Stimulated activated CD8-positive, alpha-beta memory T cell treated with anti-CD3 and anti-CD28 coated beads, Interleukin-4, amount 100 ng/mL, for 48 hours (primary cell): ENCODE results near the gene TIMM17B.

Experiments
- DNase-seq: peaks from one replicate; pipeline ENCODE4 v3.0.0-alpha.2; 2020

Gene TIMM17B

DNA sequence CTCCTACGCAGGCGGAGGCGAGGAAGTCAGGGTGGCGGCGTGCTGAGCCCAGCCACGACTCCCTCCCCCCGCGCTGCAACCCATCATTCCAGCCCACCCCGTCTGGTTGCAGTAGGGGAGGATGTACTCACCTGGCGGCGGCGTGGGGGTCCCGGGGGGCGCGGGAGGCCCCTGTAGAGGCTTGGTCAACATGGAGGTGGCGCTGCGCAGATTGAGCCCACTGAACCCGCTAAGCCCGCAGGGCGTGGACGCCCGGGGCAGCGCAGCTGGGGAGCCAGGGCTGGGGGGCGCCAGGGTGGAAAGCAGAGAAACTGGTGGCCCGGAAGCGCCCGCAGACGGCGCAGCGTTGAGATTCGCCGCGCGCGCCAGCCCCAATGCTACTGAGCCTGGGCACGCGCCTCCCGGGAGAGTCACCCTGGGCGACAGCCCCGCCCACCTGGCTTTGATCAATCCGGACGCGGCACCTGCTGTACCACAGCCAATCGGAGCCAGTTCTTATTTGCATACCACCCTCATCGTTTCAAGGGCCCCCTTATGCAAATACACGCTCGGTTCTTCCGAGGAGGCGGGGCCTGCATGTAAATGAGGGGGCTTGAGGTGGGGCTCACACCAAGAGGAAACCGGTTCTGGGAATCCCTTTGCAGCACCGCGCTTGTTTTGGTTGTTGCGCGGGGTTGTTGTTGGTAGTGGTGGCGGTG lies 21.2 kb upstream of the TIMM17B start, which contains the start of gene PIM2:
Gene PIM2, minus strand, starts transcription at position 382 of the 698 bp plus-strand sequence. Its CDS starts 190 bp downstream, at position 192.
- DNase-seq = peak; percentile 90

DNA sequence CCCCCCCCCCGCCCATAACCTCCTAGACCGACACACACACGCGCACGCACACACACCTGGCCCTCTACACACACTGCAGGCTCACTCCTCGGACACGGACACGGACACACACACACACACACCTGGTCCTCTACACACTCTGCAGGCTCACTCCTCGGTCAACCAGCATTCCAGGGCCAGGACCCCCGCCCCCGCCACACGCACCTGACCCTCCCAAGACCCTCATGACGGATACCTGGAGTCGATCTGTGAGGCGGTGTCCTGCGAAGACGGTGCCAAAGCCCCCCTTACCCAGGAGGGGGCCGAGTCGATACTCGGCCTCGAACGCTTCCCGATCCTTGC lies 20.7 kb upstream of the TIMM17B start:
- no peak for DNase-seq

DNA sequence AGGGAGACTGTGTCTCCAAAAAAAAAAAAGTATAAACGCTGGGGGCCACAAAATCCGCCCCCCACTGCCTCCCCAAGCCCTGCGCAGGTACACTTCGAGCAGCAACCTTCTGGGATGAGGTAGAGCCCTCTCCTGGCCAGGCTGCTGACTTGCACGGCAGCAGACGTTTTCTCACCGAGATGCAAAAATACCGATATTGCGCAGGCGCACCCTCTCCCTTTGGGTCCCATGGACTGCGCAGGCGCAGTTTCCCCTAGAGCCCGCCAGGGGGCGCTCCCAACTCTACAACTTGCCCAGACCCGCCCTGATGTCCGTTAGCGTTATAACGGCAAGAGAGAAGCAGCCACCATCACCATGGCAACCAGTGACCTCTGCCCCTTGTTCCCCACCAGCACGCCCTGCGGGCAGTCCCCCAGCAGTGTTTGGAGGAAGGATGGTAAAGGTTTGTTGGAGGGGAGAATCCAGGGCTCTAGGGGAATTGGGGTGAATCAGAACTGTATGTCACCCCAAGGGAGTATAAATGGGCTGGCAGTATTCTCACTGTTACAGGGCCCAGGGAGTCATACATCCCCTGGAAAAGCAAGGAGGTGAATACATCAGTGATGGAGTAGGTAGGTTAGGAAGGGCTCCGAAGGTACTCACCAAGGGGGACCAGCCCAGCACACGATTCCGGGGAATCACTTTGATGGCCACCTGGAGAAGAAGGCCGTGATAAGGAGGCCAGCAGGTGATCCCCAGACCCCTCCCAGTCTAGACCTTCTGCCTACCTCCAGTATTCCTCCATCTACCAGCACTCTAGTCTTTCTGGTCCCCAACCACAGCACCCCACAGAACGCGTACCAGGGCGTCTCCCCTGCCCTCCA lies 19.8 kb upstream of the TIMM17B start:
- peak; percentile 87 for DNase-seq

DNA sequence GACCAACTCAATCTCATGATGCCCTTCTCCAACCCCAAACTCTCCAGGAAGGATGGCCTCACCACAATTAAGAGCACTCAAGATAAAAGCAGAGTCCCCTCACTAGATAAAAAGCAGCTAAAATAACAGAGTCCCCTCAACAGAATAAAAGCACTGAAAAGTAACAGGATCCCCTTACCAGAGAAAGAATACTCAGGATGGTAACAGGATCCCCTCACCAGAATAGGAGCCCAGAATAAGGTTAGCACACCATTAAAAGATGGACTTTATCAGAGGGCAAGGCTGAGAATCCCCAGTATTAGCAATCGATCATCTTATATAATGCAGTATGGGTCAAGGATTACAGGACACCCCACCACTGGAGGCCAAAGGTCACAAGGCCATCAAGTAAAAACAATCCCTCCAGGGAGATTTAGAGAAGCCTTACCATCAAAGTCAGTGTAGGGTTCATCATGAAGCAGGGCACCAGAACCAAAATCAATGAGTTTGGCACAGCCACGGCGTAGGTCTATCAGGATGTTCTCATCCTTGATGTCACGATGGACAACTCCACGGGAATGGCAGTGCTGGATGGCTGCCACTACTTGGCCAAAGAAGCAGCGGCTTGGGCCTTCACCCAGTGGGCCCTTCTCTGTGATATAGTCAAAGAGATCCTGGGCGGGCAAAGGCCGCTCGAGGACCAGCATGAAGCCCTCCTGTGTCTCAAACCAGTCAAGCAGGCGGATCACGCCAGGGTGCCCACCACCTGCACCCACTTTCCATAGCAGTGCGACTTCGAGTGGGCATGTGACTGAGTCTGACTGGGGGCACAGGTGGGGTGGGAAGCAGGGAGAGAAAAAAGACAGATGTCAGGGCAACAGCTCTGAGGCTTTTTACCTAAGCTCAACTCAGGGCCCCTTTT lies 17.3 kb upstream of the TIMM17B start:
- no peak for DNase-seq

DNA sequence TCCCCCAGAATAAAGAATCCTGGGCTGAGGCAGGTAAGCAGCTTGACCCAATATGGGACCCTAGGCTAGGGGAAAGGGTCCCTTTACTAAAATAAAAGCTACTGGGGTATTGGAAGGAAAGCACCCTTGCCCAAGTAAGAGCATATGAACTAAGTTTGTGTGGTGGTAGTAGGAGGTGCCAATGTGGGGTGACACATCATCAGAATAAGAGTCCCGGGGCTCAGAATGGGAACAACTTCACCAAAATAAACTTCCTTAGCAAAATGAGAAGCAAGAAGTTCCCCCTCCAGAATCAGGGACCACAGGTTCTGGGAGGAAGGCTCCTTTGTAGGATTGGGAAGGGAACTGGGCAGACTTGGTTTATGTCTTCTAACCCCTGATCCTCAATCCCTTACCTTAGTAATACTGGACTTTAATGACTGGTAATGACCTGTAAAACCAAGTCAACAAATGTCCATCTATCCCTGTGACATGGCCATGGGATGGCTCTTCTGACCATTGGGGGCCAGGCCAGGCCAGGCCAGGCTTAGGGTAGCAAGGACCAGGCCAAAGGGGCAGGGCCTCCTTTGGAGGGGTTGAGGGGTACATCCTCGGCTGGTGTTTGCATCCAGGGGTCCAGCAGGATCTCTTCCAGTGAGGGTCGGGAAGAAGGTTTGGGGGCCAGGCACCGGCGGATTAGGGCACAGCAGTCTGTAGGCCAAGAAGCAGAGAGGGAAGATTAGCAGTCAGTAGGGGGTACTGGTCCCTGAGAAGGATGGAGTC lies 16.2 kb upstream of the TIMM17B start:
- no peak for DNase-seq

DNA sequence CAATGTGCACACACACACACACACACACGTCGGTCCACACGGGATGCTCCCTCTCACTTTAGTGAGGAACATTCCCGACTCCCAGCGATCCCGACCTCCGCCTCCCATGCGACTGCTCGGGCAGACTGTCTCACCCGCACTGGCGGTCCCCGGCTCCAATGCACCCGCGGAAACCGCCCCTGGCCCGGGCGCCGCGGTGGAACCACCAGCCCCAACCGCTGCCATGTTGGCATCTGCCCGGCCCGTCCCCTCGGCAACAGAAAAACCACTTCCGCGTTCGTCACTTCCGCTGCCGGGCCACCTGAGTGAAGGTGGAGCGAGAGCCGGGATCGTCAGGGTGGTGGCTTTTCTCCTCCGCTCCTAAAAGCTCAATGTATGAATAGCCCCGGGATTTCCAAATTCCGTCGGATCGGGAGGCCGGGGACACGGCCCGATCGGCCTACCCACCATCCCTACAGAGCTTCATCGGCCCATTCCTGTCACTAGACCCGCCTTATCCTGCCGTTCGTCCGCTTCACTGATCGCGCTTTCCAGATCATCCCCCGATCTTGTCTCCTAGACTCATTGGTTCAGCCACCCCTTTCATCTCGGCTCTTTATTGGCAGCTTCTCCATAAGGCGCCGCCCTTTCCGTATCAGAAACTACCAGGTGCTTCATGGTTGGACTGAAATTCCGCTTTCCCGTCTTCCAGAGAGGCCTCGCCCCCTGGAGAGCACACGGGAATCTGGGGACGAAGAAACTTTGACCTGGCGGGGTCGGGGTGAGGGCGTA lies 14.0 kb upstream of the TIMM17B start, which contains the start of gene SLC35A2:
Gene SLC35A2, minus strand, starts transcription at position 235 of the 771 bp plus-strand sequence. Its CDS starts 10 bp downstream, at position 225.
- DNase-seq = peak; percentile 93

DNA sequence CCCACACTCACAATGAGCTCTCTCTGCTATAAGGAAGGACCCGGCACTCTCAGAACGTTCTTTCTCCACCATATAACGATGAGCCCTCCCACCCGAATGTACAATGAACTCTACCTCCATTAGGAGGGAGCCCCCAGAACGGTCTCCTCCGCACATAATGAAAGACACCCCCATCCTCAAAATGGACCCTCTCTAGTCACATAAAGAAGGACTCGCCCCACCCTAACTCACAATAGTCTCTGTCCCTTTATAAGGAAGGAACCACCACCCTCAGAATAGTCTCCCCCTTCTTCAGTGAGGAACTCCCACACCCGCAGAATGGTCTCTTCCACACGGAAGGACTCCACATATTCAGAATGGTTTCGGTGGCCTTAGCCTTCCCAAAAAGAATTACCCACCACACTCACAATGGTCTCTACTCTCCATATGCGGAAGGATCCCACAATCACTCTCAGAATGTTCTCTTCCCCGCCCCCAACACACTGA lies 13.4 kb upstream of the TIMM17B start:
- DNase-seq = no peak

DNA sequence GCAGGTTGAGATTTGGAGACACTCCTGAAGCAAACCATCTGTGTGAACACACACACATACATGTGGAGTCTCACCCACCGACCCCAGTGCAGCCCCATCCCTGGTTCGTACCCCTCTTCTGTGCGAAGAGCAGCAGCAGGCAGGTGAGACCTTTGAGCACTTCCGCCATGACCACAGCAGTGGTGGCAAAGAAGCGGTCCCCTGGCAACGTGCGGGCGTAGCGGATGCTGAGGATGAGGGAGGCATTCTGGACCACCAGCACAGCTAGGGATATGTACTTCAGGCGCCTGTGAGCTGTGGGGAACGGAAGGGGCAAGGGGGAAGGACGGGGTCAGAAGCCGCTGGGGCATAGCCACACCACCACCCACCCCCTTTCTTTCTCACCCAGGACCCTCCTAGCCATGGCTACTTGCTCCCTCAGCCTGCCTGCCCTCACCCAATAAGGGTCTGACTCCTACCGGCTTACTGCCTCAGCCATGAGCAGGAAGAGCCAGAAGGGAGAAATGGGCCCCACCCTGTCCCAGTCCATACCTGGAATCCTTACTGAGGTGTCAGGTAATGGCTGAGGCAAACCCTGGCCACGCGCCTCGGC lies 12.2 kb upstream of the TIMM17B start:
- no peak for DNase-seq

DNA sequence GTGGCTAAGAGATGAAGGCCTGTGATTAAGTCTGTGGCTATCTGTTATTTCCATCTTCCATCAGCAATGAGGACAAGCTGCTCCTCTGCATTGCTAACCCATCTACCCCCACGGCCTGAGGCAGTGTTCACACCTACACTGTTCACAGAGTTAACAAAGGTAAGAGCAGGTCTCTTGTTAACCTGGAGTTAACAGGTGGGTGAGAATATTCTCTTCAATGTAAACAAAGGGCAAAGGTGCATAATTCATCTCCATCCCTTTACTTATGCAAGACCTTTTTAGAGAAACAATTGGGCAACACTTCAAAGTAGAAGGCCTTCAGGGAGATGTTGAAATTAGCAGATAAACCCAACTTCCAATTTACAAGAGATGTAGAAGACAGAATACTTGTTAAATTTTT lies 11.0 kb upstream of the TIMM17B start:
- DNase-seq = no peak

DNA sequence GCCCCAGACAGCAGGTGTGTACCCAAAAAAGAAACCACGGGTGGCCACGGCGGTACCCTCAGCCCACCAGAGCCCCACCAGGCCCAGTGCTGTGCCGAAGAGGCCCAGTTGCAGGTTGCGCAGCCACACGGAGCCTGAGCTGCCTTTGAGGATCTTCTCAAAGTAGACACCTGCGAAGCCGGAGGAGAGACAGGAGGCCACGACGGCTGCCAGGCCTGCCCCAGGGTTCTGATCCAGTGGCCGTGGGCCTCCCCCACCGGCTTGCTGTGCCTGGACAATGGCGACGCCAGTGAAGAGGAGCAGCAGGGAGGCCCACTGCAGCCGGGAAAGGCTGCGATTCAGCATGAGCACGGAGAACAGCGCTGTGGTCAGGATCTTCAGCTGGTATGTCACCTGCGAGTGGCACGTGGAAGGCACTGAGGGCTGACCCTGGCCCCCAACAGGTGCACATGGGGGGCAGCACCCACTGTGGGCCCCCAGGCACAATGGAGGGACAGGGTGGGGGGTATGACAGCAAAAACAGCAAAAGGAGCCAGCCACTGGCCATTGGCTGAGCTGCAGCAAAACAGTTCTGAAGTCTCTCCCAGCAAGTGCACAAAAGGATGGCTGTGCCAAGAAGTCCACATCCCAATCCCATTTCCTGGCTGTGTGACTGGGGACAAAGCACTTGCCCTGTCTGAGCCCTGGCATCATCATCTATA lies 7.7 kb upstream of the TIMM17B start:
- DNase-seq = no peak

DNA sequence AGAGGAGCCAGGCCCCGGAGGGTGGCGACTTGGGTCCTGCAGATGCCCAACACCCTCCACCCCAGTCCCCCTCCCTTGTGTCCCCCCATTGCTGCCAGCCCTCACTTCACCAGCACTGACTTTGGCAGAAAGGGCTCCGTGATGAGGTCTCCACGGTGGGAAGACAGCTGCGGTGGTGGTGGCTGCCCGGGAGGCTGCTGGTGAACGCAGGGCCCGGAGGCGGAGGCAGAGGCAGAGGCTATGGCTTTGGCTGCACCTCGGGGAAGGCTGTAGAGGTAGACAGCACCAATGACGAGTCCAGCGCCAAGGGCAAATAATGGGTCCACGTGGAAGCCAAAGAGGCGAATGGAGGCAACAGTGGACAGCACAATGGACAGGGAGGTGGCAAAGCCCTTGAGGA lies 7.1 kb upstream of the TIMM17B start:
- DNase-seq = no peak

DNA sequence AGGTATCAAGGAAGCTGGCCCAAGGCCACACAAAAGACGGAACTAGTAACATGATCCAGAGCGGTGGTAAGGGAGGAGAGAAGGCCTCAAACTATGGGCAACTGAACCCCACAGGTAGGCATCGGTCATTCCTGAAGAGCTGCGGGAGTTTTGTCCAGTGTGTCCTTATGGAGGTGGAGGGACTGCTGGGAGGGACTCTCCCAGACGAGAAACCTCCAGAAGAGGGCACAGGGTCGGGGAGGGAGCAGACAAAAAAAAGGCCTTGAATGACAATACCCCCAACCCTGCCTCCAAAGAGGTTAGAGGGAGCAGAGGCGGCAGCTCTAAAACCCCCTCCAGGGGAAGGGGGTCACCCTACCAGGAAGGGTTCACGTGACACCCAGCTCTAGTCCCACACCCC lies 6.6 kb upstream of the TIMM17B start:
- no peak for DNase-seq

DNA sequence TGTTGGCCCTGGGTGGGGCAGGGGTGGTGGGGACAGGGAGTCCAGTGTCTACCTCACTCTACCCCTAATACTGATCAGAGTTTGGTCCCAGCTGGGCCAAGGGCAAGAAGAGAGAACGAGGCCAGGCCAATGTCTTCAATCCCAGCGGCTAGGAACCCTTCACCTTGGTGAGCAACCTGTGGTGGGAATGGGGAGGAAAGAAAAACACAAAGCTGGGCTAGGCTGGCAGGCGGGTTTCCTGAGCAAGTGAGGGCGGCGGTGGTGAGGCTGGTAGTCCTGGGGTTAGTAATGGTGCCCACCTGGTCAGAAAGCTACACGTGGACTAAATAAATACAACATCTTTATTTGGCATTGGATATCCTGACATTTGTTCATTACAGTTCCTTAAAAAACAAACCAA lies 5.7 kb upstream of the TIMM17B start:
- no peak for DNase-seq

DNA sequence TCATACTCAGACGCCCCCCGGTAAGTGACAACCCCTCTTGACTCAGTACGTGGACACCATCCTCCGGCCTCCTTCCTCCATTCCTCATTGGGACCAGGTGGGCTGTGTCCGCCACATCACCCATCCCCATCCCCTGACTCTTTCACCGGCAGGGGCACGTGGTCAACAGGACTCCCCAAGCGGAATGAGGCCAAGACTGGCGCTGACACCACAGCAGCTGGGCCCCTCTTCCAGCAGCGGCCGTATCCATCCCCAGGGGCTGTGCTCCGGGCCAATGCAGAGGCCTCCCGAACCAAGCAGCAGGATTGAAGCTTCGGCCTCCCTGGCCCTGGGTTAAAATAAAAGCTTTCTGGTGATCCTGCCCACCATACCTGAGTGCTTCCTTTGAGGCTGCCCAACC lies 5.2 kb upstream of the TIMM17B start:
- DNase-seq = no peak

DNA sequence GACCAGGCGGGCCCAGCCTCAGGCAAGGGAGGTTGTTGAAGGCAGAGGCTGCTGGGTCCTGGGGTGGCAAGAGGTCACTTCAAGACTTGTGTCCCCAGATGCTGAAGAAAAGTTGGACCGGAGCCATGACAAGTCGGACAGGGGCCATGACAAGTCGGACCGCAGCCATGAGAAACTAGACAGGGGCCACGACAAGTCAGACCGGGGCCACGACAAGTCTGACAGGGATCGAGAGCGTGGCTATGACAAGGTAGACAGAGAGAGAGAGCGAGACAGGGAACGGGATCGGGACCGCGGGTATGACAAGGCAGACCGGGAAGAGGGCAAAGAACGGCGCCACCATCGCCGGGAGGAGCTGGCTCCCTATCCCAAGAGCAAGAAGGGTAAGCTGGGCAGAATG lies 4.6 kb upstream of the TIMM17B start:
- DNase-seq = no peak

DNA sequence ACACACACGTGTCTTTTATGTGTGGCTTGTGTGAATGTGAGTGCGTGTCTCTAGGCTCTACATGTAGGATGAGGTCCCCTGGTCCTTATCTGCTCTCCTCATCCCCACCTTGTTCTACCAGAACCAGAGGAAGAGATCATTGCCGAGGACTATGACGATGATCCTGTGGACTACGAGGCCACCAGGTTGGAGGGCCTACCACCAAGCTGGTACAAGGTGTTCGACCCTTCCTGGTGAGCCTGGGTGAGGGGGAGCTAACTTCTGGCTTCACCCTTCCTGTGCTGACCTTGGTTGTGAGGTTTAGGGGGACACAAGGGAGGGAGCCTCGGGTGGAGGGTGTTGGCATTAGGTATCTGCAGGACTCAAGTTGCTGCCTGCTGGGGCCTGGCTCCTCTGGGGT lies 3.5 kb upstream of the TIMM17B start:
- DNase-seq = no peak

DNA sequence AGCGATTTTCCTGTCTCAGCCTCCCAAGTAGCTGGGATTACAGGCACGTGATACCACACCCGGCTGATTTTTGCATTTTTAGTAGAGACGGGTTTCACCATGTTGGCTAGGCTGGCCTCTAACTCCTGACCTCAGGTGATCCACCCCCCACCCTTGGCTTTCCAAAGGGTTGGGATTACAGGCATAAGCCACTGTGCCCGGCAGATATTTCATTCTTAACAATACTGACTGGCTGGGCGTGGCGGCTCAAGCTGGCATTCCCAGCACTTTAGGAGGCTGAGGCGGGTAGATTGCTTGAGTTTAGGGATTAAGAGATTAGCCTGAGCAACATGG lies 1.5 kb upstream of the TIMM17B start:
- no peak for DNase-seq

DNA sequence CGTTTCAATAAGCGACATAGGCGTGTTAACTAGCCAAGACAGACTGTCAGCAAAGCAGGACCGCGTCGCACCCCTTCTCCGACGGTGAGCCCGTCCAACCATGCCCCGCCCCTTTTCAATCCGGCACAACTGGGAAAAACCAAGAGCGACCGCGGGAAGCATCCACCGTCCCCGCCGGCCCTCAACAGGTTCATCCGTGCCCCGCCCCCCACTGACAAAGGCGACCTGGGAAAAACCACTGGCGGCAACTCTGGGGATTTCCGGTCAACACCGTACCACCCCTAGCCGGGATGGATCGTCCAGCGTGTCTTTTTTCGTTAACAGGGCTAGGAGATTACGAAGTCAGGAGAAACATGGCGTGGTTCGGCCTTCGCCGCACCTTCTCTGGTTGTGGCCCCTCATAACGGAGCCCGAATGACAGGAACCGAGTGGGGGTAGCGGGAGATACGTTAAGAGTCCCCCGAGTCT lies 377 bp downstream of the TIMM17B start:
- DNase-seq = peak; percentile 71

DNA sequence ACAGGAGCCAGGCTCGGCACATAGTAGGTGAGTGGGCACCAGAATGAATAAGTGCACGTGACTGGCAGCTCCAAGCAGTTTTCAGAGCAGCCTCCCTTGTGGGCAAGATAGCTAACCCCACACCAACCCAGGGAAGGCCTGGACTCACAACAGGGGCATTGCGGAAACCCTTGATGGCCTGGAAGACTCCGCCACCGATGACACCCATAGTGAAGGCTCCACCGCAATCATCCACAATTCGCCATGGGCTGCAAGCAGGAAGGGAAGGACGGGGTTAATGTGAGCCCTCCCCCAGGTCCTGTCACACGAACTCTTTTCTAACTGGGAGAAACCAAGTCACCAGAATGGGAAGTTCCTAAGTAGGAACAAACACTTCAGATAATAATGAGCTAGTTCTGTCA lies 957 bp downstream of the TIMM17B start:
- no peak for DNase-seq

DNA sequence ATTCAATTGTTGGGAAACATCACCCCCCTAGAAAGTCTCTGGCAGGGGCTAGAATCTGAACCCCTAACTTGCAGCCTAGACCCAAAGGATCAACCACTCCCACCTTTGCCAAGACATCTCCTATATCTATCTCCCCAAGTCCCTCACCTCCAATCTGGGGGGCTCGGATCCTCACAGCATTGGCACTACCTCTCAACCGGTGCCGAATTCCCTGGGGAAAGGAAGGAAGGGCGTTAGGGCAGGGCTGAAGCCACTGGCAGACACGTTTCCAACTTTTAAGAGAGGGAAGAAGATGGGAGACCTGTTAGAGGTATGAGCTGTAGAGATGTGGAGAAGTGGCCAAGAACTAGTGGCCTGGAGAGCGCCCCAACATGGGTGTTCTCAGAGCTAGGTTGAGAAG lies 2.7 kb downstream of the TIMM17B start:
- no peak for DNase-seq
